DOHH2 (cell line): ENCODE measurements around the gene TULP1.

Experiments used
- EZH2phosphoT487 ChIP-seq: fragments of 200-600 bp; sonication (generic); IDR thresholded peaks from 2 replicates; pipeline ENCODE4 v1.6.1; 2017; ENCODE audit warnings: borderline replicate concordance, mild to moderate bottlenecking, antibody characterized with exemption, low read length, moderate library complexity, mixed read lengths
- TF ChIP-seq, protein P1 (sequence below): fragments of 200-600 bp; sonication (generic); IDR thresholded peaks from one replicate; pipeline ENCODE4 v1.5.1; 2014; ENCODE audit warnings: antibody characterized with exemption, mild to moderate bottlenecking, low read depth, low read length; ENCODE audit not compliant: poor library complexity, severe bottlenecking

DNA sequence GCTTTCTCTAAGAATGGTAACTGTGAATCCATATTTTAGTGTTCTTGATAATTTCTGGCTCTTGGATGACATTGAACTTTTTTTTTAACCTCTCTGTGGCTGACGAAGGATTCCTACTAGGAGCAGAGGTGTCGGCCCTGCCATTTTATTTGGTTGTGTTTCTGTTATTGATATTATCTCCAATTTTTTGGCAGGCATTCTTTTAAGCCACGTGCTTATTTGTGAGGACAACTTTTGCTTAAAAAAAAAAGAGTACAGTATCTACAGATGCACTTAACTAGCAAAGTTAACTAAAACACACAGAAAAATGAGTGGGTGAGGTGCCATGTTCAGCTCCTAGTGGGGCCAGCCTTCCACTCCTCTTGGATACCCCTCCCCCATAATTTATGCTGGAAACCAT is 59.5 kb downstream of the TULP1 start:
- TF ChIP-seq, protein P1, sequence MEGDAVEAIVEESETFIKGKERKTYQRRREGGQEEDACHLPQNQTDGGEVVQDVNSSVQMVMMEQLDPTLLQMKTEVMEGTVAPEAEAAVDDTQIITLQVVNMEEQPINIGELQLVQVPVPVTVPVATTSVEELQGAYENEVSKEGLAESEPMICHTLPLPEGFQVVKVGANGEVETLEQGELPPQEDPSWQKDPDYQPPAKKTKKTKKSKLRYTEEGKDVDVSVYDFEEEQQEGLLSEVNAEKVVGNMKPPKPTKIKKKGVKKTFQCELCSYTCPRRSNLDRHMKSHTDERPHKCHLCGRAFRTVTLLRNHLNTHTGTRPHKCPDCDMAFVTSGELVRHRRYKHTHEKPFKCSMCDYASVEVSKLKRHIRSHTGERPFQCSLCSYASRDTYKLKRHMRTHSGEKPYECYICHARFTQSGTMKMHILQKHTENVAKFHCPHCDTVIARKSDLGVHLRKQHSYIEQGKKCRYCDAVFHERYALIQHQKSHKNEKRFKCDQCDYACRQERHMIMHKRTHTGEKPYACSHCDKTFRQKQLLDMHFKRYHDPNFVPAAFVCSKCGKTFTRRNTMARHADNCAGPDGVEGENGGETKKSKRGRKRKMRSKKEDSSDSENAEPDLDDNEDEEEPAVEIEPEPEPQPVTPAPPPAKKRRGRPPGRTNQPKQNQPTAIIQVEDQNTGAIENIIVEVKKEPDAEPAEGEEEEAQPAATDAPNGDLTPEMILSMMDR: no peak
- no peak for TF ChIP-seq EZH2phosphoT487
